Tibial artery (tissue), 4 donors: ENCODE measurements around the gene PLA2G3.

Experiments used
- DNase-seq, 2 donors: peaks; one replicate each; pipeline ENCODE4 v3.0.0-alpha.2; 2019
- H3K27ac ChIP-seq, 2 donors: fragments of 200-600 bp; sonication (generic) in 1 of 2; 1 replicate in 1 of 2; 2 replicates in 1 of 2; pipeline ENCODE4 v1.5.1; 2018 to 2019; ENCODE audit warnings: mild to moderate bottlenecking in 1 of 2
- H3K27me3 ChIP-seq, 2 donors: fragments of 200-600 bp; sonication (generic) in 1 of 2; one replicate each; pipeline versions ENCODE4 v1.5.1 to v1.6.0; 2016 to 2019
- H3K36me3 ChIP-seq, 3 donors: fragments of 200-600 bp; sonication (generic) in 2 of 3; one replicate each; pipeline ENCODE4 v1.5.1; 2016 to 2019; ENCODE audit warnings: mild to moderate bottlenecking in 2 of 3
- H3K4me1 ChIP-seq, 4 donors: fragments of 200-600 bp; sonication (generic) in 2 of 4; 1 replicate in 3 of 4; 2 replicates in 1 of 4; pipeline ENCODE4 v1.5.1; 2016 to 2019
- H3K4me3 ChIP-seq, 2 donors: fragments of 200-600 bp; sonication (generic) in 1 of 2; 1 replicate in 1 of 2; 2 replicates in 1 of 2; pipeline ENCODE4 v1.5.1; 2018 to 2019; ENCODE audit warnings: mild to moderate bottlenecking in 2 of 2
- H3K9me3 ChIP-seq, 3 donors: fragments of 200-600 bp; sonication (generic) in 1 of 3; one replicate each; pipeline ENCODE4 v1.5.1; 2016 to 2019
- CTCF ChIP-seq, 2 experiments: fragments of 200-600 bp in 1 of 2; fragments of 450-650 bp in 1 of 2; IDR thresholded peaks; one replicate each; pipeline ENCODE4 v1.5.1; 2017 to 2019; ENCODE audit warnings: antibody characterized with exemption in 2 of 2, mild to moderate bottlenecking in 1 of 2, moderate library complexity in 1 of 2
- intact Hi-C: fragments of 100-400 bp; cut with DNase I; formaldehyde crosslinking; loops from one replicate; pipeline ENCODE4 v1.15.0; 2023; ENCODE audit warnings: low total_unique reads

The PLA2G3 gene

GRCh38 chr22:31135706-31136105 lies 4.6 kb downstream of the PLA2G3 start:
- TF ChIP-seq CTCF (IDR thresholded peaks at IDR 0.05), result no peak
- Histone ChIP-seq H3K27me3 (peaks cover 0 to 9% of the 10 kb centered on the region in 2 donors), H3K27ac (no peak overlapping the region), H3K4me1 (peaks cover 0 to 9% (median 5%) of the 10 kb centered on the region in 4 donors), H3K9me3 (no peaks in the 10 kb centered on the region), H3K4me3 (no peak overlapping the region), H3K36me3 (peaks cover 0 to 7% (median 0%) of the 10 kb centered on the region in 3 donors)
- intact Hi-C loops, result no loop called here
- DNase-seq, result no peak

GRCh38 chr22:31134688-31135087 lies 5.6 kb downstream of the PLA2G3 start:
- Histone ChIP-seq H3K4me1 (no peaks in the 10 kb centered on the region), H3K9me3 (no peaks in the 10 kb centered on the region), H3K4me3 (no peak overlapping the region), H3K27ac (no peak overlapping the region), H3K36me3 (peaks cover 0 to 7% (median 0%) of the 10 kb centered on the region in 3 donors), H3K27me3 (peaks cover 0 to 9% of the 10 kb centered on the region in 2 donors)
- no peak for DNase-seq
- no peak for TF ChIP-seq CTCF (IDR thresholded peaks at IDR 0.05)
- intact Hi-C loops, result no loop called here

GRCh38 chr22:31133911-31134310 lies 6.4 kb downstream of the PLA2G3 start:
- Histone ChIP-seq H3K9me3 (no peaks in the 10 kb centered on the region), H3K4me1 (no peaks in the 10 kb centered on the region), H3K27me3 (peaks cover 0 to 6% of the 10 kb centered on the region in 2 donors), H3K27ac (no peak overlapping the region), H3K36me3 (peaks cover 0 to 7% (median 0%) of the 10 kb centered on the region in 3 donors), H3K4me3 (no peak overlapping the region)
- DNase-seq, result no peak
- no peak for TF ChIP-seq CTCF (IDR thresholded peaks at IDR 0.05)
- intact Hi-C loops, result no loop called here

GRCh38 chr22:31130873-31131272 lies 9.4 kb downstream of the PLA2G3 start:
- no peak for TF ChIP-seq CTCF (IDR thresholded peaks at IDR 0.05)
- no peaks in the 10 kb centered on the region for H3K27me3 ChIP-seq
- no peaks in the 10 kb centered on the region for H3K4me1 ChIP-seq
- H3K27ac ChIP-seq, result no peak overlapping the region
- no peaks in the 10 kb centered on the region for H3K9me3 ChIP-seq
- no peak overlapping the region for H3K4me3 ChIP-seq
- intact Hi-C loops, result no loop called here
- DNase-seq, result no peak
- peaks cover 0 to 7% (median 0%) of the 10 kb centered on the region in 3 donors for H3K36me3 ChIP-seq

DNA sequence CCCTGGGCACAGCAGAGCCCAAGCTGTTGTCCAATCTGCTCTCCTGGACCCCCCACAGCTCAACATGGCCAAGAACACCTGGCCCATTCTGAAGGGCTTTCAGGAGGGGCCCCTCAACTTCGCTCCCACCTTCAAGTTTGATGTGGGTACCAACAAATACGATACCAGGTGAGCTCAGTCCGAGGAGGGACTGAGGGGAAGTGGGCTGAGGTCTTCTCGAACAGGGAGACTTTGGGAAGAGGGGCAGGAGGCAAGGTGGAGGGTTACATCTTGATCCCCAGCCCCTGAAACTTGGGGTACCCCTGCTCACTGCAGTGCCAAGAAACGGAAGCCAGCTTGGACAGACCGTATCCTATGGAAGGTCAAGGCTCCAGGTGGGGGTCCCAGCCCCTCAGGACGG lies 12.2 kb downstream of the PLA2G3 start:
- TF ChIP-seq CTCF (IDR thresholded peaks at IDR 0.05), result no peak
- Histone ChIP-seq H3K9me3 (no peaks in the 10 kb centered on the region), H3K36me3 (no peaks in the 10 kb centered on the region), H3K4me1 (peaks cover 0 to 3% (median 1%) of the 10 kb centered on the region in 4 donors), H3K27ac (no peak overlapping the region), H3K27me3 (no peaks in the 10 kb centered on the region), H3K4me3 (no peak overlapping the region)
- intact Hi-C loops, result no loop called here
- DNase-seq, result no peak

- H3K27ac ChIP-seq, result no peak overlapping the region
- H3K4me3 ChIP-seq, result no peak overlapping the region
- H3K27me3 ChIP-seq, result no peaks in the 10 kb centered on the region
- H3K36me3 ChIP-seq, result no peaks in the 10 kb centered on the region
- peaks cover 0 to 12% (median 8%) of the 10 kb centered on the region in 4 donors for H3K4me1 ChIP-seq
- no peak for TF ChIP-seq CTCF (IDR thresholded peaks at IDR 0.05)
- DNase-seq, result no peak
- intact Hi-C loops, result no loop called here
- no peaks in the 10 kb centered on the region for H3K9me3 ChIP-seq
Observed at GRCh38 chr22:31127181-31127772, 13.0 kb downstream of the PLA2G3 start.
